Skeletal muscle cell (primary cell): Measurements from ENCODE around the gene PAX2.

Source experiments
- DNase-seq: peaks from one replicate; pipeline ENCODE4 v3.0.0-alpha.2; 2010; ENCODE audit warnings: low read depth
- H3K4me3 ChIP-seq: 2 replicates; pipeline ENCODE4 v1.5.1; 2011; ENCODE audit warnings: low read depth, mild to moderate bottlenecking, control low read depth, low read length, moderate library complexity

Gene PAX2

DNA sequence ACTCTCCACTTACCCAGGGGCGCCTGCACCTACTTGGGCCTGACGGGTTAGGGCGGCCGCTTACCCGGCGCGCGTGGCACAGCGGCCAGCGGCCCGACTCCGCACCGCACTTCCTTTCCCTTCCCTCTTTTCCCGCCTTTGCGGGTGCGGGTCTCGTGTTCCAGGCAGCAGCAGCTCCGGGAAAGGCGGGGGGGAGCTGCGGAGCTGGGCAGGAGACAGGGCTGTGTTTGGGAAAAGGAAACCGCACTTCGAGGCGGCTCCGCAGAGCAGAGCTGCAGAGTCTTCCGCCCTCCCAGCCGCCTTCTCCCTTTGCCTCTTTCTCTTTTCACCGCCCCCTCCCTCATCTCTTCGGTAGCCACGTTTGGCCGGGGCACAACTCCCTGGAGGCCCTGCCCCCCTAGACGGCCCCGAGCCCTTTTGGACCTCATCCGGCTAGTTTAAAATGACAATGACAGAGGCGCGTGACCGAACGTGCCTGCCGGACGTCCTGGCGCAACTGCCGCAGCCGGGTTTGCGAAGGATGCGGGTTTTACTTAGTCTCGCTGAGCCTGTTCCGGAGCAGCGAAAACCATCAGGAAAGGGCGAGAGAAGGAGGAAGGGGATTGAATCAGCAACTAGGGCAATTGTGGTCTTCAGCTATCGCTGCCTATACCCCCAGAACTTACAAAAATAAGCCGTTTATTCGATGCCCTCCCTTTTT lies 7.9 kb upstream of the PAX2 start:
- H3K4me3 ChIP-seq = no peak overlapping the region
- DNase-seq = no peak

DNA sequence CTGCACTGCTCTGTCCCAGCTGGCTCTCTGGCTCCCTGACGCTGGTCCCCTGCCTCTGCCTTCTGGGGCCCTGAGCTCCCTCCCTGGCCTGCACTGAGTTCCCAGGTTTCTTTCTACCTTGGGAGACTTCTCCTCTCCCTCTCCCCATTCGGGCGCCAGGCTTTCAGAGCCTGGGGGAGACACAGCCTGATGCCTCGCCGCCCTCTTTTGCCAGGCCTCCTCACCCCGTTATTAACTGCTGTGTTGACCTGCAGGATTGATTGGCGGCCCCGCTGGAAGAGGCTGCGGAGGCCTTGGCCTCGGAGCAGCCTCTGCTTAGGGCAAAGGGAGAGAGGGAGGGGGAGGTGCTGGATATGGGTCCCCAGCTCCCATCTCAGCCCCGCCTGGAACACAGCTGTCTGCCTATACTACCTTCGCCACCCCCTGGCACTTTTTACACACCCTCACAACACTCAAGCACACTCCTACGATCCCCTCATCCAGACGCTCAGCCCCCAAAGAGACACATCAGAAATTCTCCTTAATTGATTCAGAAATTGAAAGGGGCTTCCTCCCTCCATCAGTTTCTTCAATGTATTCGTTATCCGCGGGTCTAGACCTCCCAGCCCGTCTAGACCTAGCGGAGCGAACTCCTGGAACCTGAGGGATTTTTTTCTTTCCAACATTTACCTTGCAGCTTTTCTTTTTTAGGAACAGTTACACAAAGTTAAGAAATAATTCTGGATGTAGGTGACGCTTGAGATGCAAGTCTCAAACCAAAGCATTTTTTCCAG lies 7.1 kb upstream of the PAX2 start:
- H3K4me3 ChIP-seq = no peak overlapping the region
- DNase-seq = no peak

DNA sequence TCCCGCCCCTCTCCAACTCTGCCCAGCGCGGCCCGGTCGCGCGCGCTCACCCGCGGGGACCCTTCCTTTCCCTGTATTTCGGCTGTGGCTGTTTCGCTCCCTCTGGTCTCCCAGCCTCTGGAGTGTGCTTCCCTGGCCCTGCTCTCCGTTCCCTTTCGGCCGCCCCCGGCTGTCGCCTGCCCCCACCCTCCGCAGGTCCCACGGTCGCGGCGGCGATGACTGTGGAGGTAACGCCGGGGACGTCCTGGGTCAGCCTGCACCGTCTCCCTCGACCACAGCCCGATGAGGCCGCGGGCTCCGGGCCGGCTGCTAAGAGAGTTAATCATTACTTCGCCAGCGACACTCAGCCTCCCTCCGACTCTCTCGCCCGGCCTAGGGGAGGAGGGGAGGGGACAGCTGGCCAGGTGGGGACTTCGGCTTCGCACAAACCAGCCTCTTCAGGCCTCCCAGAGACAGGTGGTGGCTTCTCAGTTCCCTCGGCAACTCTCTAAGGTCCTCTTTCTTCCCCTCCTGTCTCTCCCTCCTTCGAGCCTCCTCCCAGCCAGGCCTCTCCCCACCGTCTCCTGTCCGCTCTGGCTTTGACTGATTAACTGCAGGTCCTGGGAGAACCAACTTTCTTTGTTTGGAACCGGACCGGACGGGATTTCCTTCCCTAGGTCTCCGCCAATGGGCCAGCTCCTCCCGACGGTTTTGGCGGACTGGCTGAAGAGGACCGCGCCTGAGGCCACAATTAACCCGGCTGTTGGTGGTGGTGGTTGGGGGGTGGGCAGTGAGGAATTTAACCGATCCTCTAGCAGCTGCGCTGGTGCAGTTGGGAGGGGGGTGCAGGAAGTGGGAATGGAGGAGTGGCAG lies 5.6 kb upstream of the PAX2 start:
- no peak for DNase-seq
- no peak overlapping the region for H3K4me3 ChIP-seq

DNA sequence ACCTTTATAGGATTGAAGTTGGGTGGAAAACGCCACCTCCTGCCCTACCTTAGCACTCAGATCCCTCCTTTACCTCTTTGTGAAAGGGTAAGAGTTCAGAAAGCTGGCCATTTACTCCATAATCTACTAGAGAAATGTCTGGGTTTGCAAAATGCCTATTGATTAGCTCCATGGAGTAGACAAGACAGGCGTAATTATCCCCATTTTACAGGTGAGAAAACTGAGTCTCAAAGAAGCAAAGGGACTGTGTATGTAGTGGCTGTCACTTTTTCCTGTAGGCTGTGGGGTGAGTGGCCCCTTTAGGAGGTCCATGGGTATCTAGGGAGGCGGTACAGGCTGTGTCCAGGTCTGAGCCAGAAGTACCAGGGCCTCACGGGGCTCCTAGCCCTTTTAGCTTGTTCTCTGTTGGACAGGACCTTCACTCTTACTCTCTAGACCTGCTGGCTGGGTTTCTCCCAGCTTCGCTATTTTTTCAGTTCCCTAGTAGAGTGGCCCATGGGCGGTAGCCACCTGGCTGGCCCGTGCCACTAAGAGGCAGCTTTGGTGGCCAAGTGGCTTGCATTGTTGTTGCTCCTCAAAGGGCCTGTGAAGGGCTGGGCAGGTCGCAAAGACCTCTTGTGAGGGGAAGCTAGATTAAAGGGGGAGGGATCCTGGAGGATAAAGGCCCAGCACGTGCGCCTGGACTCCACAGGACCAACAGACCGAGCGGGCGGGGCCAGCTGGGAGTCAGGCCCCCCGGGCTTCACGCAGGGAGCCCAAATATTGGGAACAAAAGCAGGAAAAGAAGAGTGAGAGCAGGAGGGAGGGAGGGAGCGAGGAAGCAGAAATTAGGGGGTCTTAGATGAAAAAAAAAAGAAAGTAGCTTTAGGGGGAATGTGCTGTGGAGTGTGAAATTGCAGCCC lies 4.7 kb upstream of the PAX2 start:
- no peak overlapping the region for H3K4me3 ChIP-seq
- no peak for DNase-seq

DNA sequence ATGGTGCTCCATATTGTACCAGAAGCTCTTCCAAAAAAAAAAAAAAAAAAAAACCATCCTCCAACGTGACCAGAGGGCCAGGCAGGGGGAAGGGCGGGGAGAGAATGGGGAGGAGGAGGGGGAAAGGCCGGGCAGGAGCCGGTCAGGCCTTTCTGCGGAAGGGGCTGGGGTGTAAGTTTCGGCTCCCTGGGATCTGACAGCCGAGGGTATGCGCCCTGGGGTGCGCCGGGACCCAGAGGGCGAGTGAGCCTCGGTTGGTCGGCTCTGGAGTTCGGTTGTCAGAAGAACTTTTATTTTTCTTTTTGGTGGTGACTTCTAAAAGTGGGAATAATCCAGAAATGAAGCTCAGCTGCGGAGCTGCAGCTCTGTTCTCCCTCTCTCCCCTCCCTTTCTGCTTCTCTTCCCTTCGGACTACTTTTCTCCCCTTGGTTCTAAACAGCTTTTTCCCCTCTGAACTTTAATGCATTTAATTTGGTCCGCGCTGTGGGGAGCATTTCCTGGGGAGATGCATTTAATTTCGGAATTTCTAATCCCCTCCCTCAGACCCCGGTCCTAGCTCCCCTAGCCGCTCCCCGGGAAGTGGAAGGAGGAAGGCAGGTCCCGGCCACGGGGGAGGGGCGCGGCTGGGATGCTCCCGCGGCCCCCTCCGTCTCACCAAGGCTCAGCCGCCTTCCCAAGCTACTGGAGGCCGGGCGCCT lies 3.9 kb upstream of the PAX2 start:
- H3K4me3 ChIP-seq = no peak overlapping the region
- DNase-seq = no peak

DNA sequence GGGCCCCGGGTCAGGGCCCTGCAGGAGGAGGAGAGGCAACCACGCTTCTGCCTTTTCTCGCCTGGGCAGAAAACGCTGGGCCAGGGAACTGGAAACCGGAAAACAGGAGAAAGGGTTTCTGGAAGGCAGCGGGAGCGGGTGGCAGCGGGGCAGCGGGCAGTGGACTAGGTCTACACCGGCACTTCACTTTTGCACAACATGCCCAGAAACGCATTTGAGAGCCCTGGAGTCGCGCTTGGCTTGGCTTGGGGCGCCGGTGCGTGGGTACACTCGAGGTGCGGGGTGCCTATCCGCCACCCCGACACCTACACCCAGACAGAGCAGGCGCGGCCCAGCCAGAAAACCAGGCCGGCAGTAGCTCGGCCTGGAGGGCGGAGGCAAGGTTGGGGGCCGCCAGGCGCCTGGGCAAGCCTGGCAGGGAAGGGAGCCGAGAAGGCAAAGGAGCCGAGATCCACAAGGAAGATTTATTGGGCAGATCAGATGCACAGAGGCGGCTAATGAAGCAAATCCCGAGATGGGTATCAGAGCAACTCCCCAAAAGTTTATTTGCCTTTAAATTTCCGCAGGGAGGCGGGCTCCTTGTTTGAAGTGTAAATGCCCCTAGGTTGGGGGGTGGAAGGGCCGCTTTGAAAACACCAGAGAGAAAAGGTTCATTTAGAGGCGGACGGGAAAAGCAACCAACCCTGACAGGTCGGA lies 3.2 kb upstream of the PAX2 start:
- no peak for DNase-seq

DNA sequence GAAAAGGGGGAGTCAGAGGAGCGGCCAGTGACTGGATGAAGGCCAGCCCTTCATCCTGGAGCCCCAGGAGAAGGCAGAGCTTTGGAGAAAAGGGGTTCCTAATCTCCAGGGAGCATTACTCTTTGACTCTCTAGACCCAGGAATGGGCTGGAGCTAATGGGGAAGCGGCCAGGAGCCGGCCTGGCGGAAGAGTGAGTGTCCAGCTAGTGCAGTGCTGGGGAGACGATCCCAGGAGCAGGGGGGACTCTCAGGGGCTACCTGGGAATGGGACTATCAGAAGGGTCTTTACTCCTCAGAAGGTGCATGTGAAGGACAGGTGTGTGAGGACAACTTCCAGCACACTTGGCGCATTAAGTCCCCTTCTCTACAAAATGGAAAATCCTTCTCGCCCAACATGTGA lies 2.4 kb upstream of the PAX2 start:
- no peak for DNase-seq
- H3K4me3 ChIP-seq = no peak overlapping the region

More for the DNA sequence above, 3.2 kb upstream of the PAX2 start:
- no peak overlapping the region for H3K4me3 ChIP-seq

DNA sequence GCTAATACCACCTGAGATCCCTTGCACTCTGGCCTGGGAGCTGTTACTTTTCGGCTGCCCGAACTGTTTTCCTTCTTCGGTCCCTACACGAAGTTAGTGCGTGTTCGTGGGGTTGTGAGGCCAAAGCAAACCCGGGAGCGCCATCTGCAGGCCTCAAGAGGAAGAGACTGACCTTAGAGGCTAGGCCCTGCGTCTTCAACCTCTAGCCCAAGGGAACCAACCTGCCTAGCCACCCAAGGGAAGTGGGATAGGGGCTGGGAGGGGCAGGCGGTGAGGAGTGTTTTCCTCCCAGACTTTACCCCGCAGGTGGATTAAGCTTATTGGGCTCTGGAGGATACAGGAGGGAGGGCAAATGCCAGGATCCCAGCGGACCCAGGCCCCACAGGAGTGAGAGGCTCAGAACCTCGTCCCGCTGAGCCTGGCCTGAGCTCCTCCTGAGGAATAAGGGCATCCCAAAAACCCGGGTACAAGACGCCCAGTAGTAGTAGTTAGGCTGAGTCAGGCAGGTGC lies 1.7 kb upstream of the PAX2 start:
- DNase-seq = no peak
- no peak overlapping the region for H3K4me3 ChIP-seq

DNA sequence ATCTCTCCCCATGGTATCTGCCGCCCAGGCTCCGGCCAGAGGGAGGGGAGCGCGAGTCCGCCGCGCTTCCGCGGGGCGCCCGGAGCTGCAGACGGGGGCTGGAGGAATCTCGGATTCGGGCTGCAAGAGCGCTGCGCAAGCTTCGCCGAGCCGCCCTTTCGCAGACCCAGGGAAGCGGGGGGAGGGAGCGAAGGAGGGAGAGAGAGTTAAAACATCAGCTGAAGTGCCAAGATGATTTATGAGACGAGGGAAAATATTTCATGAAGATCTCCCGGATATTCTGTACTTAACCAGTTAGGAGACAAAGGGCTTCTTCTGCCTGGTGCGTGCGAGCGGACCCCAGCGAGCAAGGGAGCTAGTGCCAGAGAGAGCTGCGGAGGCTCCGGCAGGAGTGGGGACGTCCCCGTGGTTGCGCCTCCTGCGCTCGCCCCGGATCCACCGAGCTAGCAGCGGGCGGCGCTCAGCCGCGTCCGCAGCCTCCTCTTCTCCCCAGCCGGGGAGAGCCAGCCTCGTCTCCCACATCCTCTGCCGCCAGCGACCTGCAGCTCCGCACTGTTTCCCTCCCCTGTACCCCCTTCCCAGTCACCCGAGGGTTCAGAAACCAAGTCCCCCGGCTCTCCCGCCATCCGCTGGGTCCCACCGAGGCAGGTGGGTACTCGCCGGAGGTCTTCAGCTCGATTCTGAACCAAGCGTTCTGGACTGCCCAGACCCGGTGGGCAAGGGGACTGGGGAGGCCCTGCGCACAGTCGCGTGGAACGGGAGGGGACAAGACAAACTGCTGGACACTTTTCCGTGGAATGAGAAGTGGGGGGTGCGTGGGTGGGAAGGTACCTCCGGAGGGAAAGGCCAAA lies 1.0 kb upstream of the PAX2 start:
- DNase-seq = no peak
- H3K4me3 ChIP-seq = no peak overlapping the region

DNA sequence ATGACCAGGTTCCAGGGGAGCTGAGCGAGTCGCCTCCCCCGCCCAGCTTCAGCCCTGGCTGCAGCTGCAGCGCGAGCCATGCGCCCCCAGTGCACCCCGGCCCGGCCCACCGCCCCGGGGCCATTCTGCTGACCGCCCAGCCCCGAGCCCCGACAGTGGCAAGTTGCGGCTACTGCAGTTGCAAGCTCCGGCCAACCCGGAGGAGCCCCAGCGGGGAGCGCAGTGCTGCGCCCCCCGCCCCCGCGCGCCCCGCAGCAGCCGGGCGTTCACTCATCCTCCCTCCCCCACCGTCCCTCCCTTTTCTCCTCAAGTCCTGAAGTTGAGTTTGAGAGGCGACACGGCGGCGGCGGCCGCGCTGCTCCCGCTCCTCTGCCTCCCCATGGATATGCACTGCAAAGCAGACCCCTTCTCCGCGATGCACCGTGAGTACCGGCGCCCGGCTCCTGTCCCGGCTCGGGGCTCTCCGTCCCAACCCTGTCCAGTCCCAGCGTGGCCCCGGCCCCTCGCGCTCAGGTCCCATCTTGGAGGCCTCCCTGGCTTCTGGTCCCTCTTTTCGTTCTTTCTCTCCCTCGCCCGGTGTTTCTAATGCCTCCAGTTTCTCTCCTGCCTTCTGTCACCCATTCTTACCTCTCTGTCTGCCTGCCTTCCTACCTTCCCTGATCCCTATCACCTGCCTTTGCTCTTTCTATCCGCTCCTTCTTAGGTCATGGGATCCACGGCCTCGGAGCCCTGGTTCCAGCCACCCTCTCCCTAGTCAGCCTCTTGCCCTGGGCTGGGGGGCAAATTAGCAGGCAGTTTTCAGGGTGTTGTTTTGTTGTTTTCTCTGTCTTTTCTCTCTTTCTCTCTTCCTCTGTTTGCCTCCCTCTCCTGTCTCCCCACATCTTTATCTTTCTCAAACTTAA lies 751 bp downstream of the PAX2 start:
- no peak overlapping the region for H3K4me3 ChIP-seq
- no peak for DNase-seq

DNA sequence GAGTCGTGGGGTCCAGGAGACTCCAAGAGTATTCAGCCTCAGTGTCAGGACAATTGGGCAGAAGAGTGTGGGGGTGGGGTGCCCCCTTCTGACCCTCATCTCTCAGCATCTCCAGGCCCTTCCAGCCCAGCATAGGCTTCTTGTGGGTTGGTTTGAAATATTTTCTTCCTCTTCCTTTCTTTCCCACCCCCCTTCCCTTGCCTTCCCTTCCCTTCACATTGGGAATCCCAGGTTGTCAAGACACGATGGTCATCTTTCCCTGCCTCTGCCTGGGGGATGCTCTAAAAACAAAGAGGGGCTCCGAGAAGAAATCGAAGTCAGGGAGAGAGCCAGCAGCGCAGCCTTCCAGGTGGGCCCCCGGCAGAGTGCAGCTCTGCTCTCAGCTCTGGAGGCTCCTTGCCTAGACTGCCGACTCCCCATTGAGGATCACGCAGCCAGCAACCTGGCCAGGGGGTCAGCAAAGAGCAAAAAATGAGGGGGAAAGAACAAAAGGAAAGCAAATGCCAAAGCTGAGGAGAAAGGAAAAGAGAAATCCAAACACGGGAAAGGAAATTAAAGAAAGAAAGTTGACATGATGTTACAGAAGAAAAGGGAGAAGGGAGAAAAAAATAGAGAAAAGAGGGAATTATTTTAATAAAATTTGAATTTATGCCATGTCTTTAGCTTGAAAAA lies 1.5 kb downstream of the PAX2 start:
- H3K4me3 ChIP-seq = no peak overlapping the region
- no peak for DNase-seq

DNA sequence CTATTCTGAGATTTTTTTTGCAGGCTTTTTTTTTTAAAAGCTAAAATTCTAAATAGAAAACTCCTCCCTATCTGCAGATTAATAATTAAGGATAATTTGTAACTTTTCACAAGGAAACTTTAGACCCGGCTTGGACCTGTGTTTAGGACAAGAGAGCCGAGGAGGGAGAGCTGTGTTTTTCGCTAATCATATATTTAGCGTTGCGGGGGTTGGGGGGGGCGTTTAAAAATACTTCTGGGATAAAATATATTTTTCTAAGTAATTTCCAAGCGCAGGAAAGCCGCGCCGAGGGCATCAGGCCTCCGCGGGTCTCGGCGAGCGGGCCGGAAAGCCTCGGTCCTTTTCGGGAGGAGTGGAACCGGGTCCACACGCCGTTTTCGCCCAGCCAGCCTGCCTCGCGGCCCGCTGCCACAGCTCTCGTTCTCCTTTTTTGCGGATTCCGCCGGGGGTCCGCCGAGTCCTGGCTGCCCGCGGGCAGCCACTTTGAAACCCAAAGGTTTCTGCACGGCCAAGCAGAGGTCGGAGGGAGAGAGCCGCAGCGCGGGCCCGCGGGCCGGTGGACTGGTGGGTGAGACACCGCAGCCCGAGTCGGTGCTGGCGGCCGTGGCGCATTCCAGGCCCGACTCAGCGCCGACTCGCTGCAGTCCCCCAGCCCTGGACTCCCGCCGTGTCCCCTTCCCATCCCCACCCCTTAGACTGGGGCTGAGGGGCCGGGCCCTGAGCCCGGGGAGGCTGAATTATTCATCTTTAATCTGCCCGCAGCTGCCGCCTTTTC lies 2.3 kb downstream of the PAX2 start:
- no peak overlapping the region for H3K4me3 ChIP-seq
- DNase-seq = no peak

DNA sequence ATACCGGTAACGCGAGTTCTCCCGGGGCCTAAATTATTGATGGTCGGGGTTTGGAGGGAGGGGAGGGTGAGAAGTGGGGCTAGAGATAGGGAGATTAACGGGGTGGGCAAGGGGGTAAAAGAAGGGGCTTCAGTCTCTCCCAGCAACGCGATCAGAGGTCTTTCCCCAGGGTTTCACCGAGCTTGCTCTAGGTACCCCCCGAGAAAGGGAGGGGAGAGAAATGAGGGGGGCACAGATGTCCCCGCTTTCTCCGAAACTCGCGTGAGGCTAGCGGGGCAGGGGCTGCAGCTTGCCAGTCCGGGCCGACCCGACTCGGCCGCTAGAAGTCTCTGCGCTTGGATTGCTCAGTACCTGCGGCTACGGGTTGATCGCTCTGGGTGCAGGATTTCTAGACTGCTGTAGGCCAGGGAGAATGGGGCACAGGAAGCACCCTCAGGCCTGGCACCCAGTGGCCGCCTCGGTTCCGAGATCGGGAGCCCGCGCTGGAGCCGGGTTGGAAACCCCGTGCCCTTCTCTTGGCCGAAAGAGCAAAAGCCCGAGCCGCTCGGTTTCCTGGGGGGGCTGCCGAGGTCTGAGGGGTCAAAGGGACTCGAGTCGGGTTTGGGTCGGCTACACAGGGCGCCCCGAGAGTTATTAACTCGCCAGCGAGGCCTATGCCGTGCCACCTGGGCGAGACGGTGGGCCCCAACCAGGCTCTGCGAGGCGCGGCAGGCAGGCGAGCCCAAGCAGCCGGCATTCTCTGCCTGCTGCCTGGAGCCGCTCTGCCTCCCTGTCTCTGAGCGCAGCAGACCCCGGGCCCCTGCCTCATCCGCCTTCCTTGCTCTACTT lies 3.1 kb downstream of the PAX2 start:
- no peak for DNase-seq
- no peak overlapping the region for H3K4me3 ChIP-seq

DNA sequence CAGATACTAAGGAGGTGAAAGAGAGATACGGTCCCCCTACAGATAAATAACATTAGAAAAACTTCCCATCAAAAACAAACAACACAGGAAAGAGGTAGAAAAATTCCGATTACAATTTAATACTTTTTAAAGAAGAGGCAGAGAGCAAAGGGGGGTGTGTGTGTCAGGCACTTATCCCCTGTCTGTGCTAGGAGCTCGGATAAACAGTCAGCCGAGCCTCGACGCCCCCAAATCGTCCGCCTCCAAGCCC lies 3.6 kb downstream of the PAX2 start:
- no peak for DNase-seq
- no peak overlapping the region for H3K4me3 ChIP-seq
